WTC11 (cell line): ENCODE data around the gene DERA. TPM values are rescaled to one million over a fixed set of nuclear protein-coding genes. Genes with fewer than 3 reads are reported as not detected.

ENCODE experiments used
- ATAC-seq: fragments of 200-7000 bp; cut with Tn5 transposase; 2 replicates; pipeline ENCODE4 v1.10.0; 2021; ENCODE audit warnings: mild to moderate bottlenecking, moderate library complexity
- CTCF ChIA-PET: fragments of 300-600 bp; sonication (Branson Sonifier 250); formaldehyde crosslinking; loops from one replicate; lab custom pipeline; 2021; ENCODE audit warnings: antibody characterized with exemption; lab: Charles Lee
- POLR2A ChIA-PET: fragments of 350-600 bp; sonication (Branson Sonifier 250); formaldehyde crosslinking; loops from one replicate; lab custom pipeline; 2021; ENCODE audit warnings: antibody characterized with exemption; lab: Charles Lee
- DNase-seq: peaks from one replicate; pipeline ENCODE4 v3.0.0; 2021; ENCODE audit warnings: low spot score
- H3K27ac Mint-ChIP-seq: 2 replicates; pipeline ENCODE4 v1.8.0; 2021; ENCODE audit warnings: mixed read lengths
- H3K27me3 Mint-ChIP-seq: 2 replicates; pipeline ENCODE4 v1.8.0; 2021; ENCODE audit warnings: low read depth, mild to moderate bottlenecking, moderate library complexity, mixed read lengths
- H3K36me3 Mint-ChIP-seq: 2 replicates; pipeline ENCODE4 v1.8.0; 2021; ENCODE audit warnings: mixed read lengths
- H3K4me1 Mint-ChIP-seq: 2 replicates; pipeline ENCODE4 v1.8.0; 2022; ENCODE audit warnings: mixed read lengths
- H3K4me3 Mint-ChIP-seq: 2 replicates; pipeline ENCODE4 v1.8.0; 2021; ENCODE audit warnings: mild to moderate bottlenecking, moderate library complexity, mixed read lengths
- H3K9me3 Mint-ChIP-seq: 2 replicates; pipeline ENCODE4 v1.8.0; 2021; ENCODE audit warnings: mixed read lengths
- AFF4 ChIP-seq: sonication (generic); formaldehyde crosslinking; IDR thresholded peaks from 2 replicates; pipeline ENCODE4 v1.8.1; 2023; ENCODE audit warnings: mild to moderate bottlenecking, missing genetic modification reagents, borderline replicate concordance
- CREB1 ChIP-seq: sonication (generic); formaldehyde crosslinking; IDR thresholded peaks from 2 replicates; pipeline ENCODE4 v1.8.0; 2023; ENCODE audit warnings: mild to moderate bottlenecking, missing genetic modification reagents
- ERG ChIP-seq: fragments of 250-450 bp; sonication (Bioruptor Pico); IDR thresholded peaks from 2 replicates; pipeline ENCODE4 v1.8.0; 2021; ENCODE audit warnings: mild to moderate bottlenecking
- FOXP4 ChIP-seq: sonication (generic); formaldehyde crosslinking; IDR thresholded peaks from 2 replicates; pipeline ENCODE4 v1.8.0; 2022; ENCODE audit warnings: mild to moderate bottlenecking, missing genetic modification reagents
- HMGA2 ChIP-seq: fragments of 250-450 bp; sonication (Bioruptor Pico); IDR thresholded peaks from 2 replicates; pipeline ENCODE4 v1.4.0; 2021; ENCODE audit warnings: mild to moderate bottlenecking, moderate library complexity
- IRF2 ChIP-seq: sonication (generic); formaldehyde crosslinking; IDR thresholded peaks from 2 replicates; pipeline ENCODE4 v1.8.0; 2022; ENCODE audit warnings: low read depth, missing genetic modification reagents, borderline replicate concordance
- JUN ChIP-seq: sonication (generic); formaldehyde crosslinking; IDR thresholded peaks from 2 replicates; pipeline ENCODE4 v1.8.0; 2023; ENCODE audit warnings: mild to moderate bottlenecking, missing genetic modification reagents
- MYBL2 ChIP-seq: sonication (generic); formaldehyde crosslinking; IDR thresholded peaks from 2 replicates; pipeline ENCODE4 v1.8.1; 2023; ENCODE audit warnings: mild to moderate bottlenecking, moderate library complexity, missing genetic modification reagents
- NR1H2 ChIP-seq: sonication (generic); formaldehyde crosslinking; IDR thresholded peaks from 2 replicates; pipeline ENCODE4 v1.9.0; 2021; ENCODE audit warnings: mild to moderate bottlenecking, moderate library complexity, missing genetic modification reagents
- PRRX2 ChIP-seq: fragments of 250-450 bp; sonication (Bioruptor Pico); IDR thresholded peaks from 2 replicates; pipeline ENCODE4 v1.8.0; 2021; ENCODE audit warnings: mild to moderate bottlenecking
- RELA ChIP-seq: sonication (generic); formaldehyde crosslinking; IDR thresholded peaks from 2 replicates; pipeline ENCODE4 v1.8.1; 2022; ENCODE audit warnings: missing genetic modification reagents, mild to moderate bottlenecking, borderline replicate concordance
- SMAD4 ChIP-seq: sonication (generic); formaldehyde crosslinking; IDR thresholded peaks from 2 replicates; pipeline ENCODE4 v1.8.0; 2022; ENCODE audit warnings: mild to moderate bottlenecking, missing genetic modification reagents
- SOX15 ChIP-seq: fragments of 250-450 bp; sonication (Bioruptor Pico); IDR thresholded peaks from 2 replicates; pipeline ENCODE4 v1.9.0; 2021; ENCODE audit warnings: mild to moderate bottlenecking
- TCF7 ChIP-seq: sonication (generic); formaldehyde crosslinking; IDR thresholded peaks from 2 replicates; pipeline ENCODE4 v1.8.0; 2022; ENCODE audit warnings: mild to moderate bottlenecking, low read depth, missing genetic modification reagents, moderate library complexity
- ZBTB21 ChIP-seq: sonication (generic); formaldehyde crosslinking; IDR thresholded peaks from 2 replicates; pipeline ENCODE4 v1.8.1; 2023; ENCODE audit warnings: mild to moderate bottlenecking, missing genetic modification reagents, borderline replicate concordance
- ZMAT4 ChIP-seq: fragments of 250-450 bp; sonication (Bioruptor Pico); IDR thresholded peaks from 2 replicates; pipeline ENCODE4 v1.9.0; 2021; ENCODE audit warnings: mild to moderate bottlenecking
- ZNF138 ChIP-seq: sonication (generic); formaldehyde crosslinking; conservative IDR thresholded peaks from 2 replicates; pipeline ENCODE4 v1.8.1; 2022; ENCODE audit warnings: mild to moderate bottlenecking, moderate library complexity, missing genetic modification reagents
- ZNF219 ChIP-seq: sonication (generic); formaldehyde crosslinking; IDR thresholded peaks from 2 replicates; pipeline ENCODE4 v1.8.0; 2023; ENCODE audit warnings: missing genetic modification reagents, mild to moderate bottlenecking, borderline replicate concordance
- ZNF423 ChIP-seq: fragments of 250-450 bp; sonication (Bioruptor Pico); IDR thresholded peaks from 2 replicates; pipeline ENCODE4 v2.1.2; 2022; ENCODE audit warnings: mild to moderate bottlenecking, moderate library complexity
- total RNA-seq: library from RNA; stranded (reverse); gene quantifications from 3 replicates; pipeline ENCODE4 v1.2.3, GENCODE V29; 2021
- TF ChIP-seq, protein P1 (sequence below): sonication (generic); formaldehyde crosslinking; IDR thresholded peaks from 2 replicates; pipeline ENCODE4 v1.8.1; 2023; ENCODE audit warnings: mild to moderate bottlenecking, missing genetic modification reagents
- TF ChIP-seq, protein P2 (sequence below): sonication (generic); formaldehyde crosslinking; conservative IDR thresholded peaks from 2 replicates; pipeline ENCODE4 v1.8.1; 2022; ENCODE audit warnings: mild to moderate bottlenecking, missing genetic modification reagents
- TF ChIP-seq, protein P3 (sequence below): sonication (generic); formaldehyde crosslinking; IDR thresholded peaks from 2 replicates; pipeline ENCODE4 v1.8.1; 2022; ENCODE audit warnings: mild to moderate bottlenecking, missing genetic modification reagents, moderate library complexity, borderline replicate concordance
- TF ChIP-seq, protein P4 (sequence below): sonication (generic); formaldehyde crosslinking; IDR thresholded peaks from 2 replicates; pipeline ENCODE4 v1.8.0; 2022; ENCODE audit warnings: mild to moderate bottlenecking, missing genetic modification reagents

The DERA gene
- total RNA-seq, 1 experiment from 2014 or later, result 22.4 TPM

DNA sequence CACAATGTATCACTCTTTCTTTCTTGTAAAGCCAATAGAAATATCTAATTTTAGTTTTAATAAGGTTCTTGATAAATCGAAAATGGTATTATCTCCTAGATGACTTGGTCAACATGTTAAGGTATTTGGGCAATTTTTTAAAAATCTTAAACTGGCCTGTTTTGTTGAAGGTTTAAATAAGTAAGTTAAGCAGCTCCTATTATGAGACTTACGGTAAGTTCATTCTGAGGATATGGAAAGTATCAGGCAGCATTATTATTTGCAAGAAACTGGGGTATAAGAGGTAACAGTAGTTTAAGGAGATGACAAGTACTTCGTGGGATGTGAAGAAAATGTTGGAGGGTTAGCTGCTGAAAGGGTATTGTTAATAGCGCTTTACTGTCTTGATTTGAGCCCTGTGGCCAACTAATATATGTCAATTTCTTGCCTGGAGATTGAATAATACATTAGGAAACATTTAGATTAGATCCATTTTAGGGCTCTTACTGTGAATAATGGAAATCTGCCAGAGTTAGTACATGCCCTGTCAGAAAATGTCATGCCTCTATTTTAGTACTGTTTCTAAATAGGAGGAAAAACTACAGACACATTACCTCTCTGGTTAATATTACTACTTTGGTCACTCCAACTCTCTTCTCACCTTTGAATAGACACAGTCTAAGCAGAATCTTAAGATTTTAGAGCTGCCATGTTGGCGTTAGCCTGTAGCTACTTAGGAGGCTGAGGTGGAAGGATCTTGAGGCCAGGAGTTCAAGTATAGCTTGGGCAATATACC, 23.9 kb upstream of the DERA start:
- no peak for ATAC-seq
- H3K27ac Mint-ChIP-seq, result peak overlapping the region; percentile 71; the same call in 1 of the 2 replicates
- H3K27me3 Mint-ChIP-seq, result no peaks in the 10 kb centered on the region
- no peak for TF ChIP-seq TCF7 (CRISPR knock-in tag)
- TF ChIP-seq ZNF423 (CRISPR knock-in tag), result no peak
- TF ChIP-seq JUN (CRISPR knock-in tag), result no peak
- TF ChIP-seq, protein P1, sequence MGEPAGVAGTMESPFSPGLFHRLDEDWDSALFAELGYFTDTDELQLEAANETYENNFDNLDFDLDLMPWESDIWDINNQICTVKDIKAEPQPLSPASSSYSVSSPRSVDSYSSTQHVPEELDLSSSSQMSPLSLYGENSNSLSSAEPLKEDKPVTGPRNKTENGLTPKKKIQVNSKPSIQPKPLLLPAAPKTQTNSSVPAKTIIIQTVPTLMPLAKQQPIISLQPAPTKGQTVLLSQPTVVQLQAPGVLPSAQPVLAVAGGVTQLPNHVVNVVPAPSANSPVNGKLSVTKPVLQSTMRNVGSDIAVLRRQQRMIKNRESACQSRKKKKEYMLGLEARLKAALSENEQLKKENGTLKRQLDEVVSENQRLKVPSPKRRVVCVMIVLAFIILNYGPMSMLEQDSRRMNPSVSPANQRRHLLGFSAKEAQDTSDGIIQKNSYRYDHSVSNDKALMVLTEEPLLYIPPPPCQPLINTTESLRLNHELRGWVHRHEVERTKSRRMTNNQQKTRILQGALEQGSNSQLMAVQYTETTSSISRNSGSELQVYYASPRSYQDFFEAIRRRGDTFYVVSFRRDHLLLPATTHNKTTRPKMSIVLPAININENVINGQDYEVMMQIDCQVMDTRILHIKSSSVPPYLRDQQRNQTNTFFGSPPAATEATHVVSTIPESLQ (CRISPR knock-in tag), result no peak
- no peak for TF ChIP-seq ZBTB21 (CRISPR knock-in tag)
- no peak for TF ChIP-seq SOX15 (CRISPR knock-in tag)
- TF ChIP-seq PRRX2 (CRISPR knock-in tag), result no peak
- no peak for TF ChIP-seq MYBL2 (CRISPR knock-in tag)
- TF ChIP-seq, protein P2, sequence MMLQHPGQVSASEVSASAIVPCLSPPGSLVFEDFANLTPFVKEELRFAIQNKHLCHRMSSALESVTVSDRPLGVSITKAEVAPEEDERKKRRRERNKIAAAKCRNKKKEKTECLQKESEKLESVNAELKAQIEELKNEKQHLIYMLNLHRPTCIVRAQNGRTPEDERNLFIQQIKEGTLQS, result no peak
- TF ChIP-seq HMGA2 (CRISPR knock-in tag), result no peak
- TF ChIP-seq, protein P3, sequence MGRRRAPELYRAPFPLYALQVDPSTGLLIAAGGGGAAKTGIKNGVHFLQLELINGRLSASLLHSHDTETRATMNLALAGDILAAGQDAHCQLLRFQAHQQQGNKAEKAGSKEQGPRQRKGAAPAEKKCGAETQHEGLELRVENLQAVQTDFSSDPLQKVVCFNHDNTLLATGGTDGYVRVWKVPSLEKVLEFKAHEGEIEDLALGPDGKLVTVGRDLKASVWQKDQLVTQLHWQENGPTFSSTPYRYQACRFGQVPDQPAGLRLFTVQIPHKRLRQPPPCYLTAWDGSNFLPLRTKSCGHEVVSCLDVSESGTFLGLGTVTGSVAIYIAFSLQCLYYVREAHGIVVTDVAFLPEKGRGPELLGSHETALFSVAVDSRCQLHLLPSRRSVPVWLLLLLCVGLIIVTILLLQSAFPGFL (CRISPR knock-in tag), result no peak
- TF ChIP-seq ZMAT4 (CRISPR knock-in tag), result no peak
- ChIA-PET CTCF (interaction anchor here (1.2 to 2.9 kb wide), 2 partner anchors 12 to 29 kb away, joined by 5 to 11 read pairs; no protein-coding TSS in a partner anchor), POLR2A (no interaction called here)
- peaks cover 27% of the 10 kb centered on the region for H3K4me1 Mint-ChIP-seq
- H3K36me3 Mint-ChIP-seq, result peaks cover 49% of the 10 kb centered on the region
- H3K4me3 Mint-ChIP-seq, result no peak overlapping the region
- no peak for DNase-seq
- no peaks in the 10 kb centered on the region for H3K9me3 Mint-ChIP-seq

DNA sequence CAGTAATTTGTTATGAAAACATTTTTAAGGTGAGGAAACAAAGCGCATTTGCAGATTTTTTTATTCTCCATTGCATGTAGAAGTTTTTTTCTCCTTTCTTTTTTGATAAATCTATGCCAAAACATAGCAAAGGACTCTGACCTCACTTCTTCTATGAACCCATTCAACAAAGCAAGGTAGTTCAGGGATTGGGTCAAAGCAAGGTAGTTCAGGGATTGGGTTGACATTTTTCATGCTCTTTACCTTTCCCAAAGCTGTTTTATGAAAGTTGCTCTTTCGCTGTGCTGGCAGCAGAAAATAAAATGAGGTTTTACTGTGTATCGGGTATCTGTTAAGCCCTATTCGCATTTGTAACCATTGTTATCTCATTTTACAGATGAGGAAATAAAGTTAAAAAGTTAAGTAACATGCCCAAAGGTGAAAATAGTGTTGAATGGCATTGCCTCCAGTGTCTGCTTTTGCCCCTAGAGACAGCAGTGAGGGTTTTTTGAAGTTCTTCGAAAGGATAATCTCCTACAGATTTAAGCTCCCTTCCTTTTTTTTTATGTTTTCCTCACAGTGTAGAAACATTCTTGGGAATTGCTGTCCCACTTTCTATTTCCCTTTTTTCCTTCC, 18.4 kb upstream of the DERA start:
- no peaks in the 10 kb centered on the region for H3K4me1 Mint-ChIP-seq
- no peaks in the 10 kb centered on the region for H3K27me3 Mint-ChIP-seq
- H3K9me3 Mint-ChIP-seq, result no peaks in the 10 kb centered on the region
- CTCF ChIA-PET, result no interaction called here
- H3K4me3 Mint-ChIP-seq, result no peak overlapping the region
- H3K27ac Mint-ChIP-seq, result no peak overlapping the region
- H3K36me3 Mint-ChIP-seq, result peaks cover 38% of the 10 kb centered on the region
- ATAC-seq (no peak), DNase-seq (no peak)
- POLR2A ChIA-PET, result no interaction called here
- TF ChIP-seq NR1H2 (CRISPR knock-in tag) (no peak), CREB1 (no peak), RELA (CRISPR knock-in tag) (no peak), FOXP4 (no peak), IRF2 (no peak), AFF4 (CRISPR knock-in tag) (no peak), ZNF219 (CRISPR knock-in tag) (no peak), TCF7 (CRISPR knock-in tag) (no peak), ERG (CRISPR knock-in tag) (no peak), ZNF138 (CRISPR knock-in tag) (no peak), PRRX2 (CRISPR knock-in tag) (no peak), SMAD4 (no peak)
- TF ChIP-seq, protein P4, sequence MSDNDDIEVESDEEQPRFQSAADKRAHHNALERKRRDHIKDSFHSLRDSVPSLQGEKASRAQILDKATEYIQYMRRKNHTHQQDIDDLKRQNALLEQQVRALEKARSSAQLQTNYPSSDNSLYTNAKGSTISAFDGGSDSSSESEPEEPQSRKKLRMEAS (CRISPR knock-in tag), result no peak
